HG02973 (cell line): ENCODE measurements around the gene MREG.

ENCODE experiments used
- ATAC-seq: cut with Tn5 transposase; IDR thresholded peaks from one replicate; pipeline ENCODE4 v1.9.1; 2021; ENCODE audit warnings: moderate library complexity; ENCODE audit not compliant: unreplicated experiment

The MREG gene, protein sequence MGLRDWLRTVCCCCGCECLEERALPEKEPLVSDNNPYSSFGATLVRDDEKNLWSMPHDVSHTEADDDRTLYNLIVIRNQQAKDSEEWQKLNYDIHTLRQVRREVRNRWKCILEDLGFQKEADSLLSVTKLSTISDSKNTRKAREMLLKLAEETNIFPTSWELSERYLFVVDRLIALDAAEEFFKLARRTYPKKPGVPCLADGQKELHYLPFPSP

DNA sequence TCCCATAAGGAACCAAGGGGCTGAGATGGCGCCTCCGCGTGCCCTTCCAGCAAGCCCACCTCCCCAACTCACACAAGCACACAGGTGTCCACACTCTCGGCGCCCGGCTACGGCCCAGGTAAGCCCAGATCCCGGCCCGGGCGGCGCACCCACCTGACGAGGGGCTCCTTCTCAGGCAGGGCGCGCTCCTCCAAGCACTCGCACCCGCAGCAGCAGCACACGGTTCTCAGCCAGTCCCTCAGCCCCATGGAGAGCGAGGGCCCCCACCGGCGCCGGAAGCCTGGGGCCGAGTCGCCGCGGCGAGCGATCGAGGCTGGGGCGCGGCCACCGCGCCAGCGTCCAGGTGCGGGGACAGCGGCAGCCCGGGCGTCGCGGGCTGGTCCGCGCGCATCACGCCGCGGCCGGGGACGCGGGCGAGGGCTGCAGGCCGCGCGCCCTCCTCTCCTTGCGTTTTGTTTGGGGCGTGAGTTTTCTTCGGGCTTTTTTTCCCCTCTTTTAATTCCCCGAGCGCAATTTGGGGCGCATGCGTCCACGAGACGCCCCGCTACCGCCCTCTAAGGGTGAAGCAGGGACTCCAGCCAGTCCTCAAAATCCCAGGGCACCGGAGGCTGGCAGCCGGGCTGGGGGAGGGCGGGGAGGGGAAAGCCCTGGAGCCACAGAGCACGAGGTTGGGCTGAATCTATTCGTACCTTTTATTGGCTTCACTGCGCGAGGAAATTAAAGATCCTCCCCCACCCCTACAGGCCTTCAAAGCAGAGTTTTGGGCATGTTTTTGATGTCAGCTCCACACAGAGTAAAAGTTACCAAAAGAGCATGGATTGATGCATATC, at the start of gene MREG:
Gene MREG (minus strand): TSS at position 472 of the 830 bp plus-strand sequence. CDS start 224 bp downstream, at position 248.
- ATAC-seq: peak; percentile 44

DNA sequence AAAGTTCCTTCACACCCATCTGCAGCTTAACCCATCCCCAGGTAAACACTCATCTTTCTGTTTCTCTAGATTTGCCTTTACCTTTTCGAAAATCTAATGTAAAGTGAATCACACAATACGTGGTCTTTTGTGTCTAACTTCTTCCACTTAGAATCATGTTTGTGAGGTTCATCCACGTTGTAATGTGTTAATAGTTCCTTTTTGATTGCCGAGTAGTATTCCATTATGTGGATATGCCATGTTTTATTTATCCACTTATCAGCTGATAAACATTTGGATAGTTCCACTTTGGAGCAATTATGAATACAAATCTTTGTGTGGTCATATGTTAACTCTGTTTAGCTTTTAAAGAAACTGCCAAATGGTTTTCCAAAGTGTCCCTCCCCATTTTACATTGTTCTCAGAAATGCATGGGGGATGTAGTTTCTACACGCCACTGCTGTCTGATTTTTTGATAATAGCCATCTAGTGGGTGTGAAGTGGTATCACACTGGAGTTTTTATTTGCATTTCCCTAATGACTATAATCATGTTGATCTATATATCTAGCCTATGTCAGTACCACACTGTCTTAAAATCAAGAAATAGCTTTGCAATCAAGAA, 46.0 kb upstream of the MREG start:
- no peak for ATAC-seq

DNA sequence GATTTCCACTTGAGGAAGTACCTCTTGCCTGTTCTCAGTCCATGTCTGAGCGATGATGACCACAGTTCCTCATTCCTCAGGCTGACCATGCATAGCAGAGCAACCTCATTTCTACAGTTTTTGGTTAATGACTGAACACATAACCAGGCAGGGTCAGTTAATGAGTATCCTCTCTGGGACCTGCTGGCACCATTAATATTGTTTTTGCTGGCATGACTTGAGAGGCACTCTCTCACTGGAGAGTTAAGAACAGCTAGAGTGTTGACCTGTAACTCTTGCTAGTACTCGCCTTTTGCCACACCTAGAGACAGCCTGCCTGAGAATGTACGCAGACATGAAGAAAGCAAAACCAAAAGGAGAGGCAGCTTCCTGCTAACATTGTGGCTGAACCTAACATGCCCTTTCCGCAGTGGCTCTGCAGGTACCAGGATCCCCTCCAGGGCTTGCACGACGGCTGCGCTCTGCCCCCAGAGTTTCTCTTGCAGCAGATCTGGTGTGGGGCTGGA, 44.4 kb upstream of the MREG start:
- ATAC-seq: peak; percentile 83

DNA sequence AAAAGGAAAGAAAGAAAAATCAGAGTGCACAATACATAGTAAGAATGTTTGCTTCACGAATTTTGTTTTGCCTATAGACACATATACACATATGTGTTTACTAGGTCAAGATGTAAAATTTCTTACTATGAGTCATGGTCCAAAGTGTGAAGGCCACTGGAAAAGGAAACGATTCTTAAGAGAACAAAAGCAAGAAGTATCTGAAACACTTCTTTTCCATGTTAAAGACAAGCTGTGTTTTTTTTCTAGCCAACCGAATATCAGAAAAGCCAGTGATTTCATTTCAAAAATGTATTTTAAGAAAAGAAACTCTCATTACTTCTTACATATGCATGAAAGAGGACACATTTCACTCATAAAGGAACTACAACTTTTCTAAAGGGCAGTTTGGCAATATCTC, 43.4 kb upstream of the MREG start:
- peak; percentile 47 for ATAC-seq

DNA sequence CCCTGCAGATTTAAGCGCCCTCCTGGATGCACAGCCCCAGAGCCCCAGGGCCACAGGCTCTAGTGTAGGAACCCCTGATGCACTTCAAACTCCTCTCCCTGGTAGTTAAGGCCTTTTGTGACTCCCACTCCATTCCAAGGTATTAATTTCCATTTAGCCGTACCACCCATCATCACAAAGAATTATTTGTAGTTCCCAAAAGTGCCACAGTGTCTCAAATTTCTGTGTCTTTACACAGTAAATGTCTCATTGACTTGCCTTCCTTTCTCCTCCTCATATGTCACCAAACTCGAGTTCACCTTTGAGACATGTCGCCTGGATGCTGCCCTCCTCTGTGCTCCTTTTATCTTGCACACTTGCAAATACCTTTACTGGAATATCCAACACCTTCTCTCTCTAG, 42.3 kb upstream of the MREG start:
- ATAC-seq: no peak

DNA sequence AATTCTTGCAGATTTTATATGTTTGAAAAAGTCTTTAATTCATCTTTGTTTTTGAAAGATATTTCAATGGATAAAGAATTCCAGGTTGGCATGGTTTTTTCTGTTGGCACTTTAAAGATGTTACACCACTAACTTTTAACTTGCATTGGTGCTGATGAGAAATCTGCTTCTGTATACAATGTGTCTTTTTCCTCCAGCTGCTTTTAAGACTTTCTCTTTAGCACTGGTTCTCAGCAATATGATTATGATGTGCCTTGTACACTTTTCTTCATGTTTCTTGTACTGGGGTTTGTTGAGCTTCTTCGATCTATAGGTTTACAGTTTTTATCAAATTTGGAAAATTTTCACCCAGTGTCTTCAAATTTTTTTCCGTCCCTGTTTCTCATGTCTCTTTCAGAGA, 39.1 kb upstream of the MREG start:
- ATAC-seq: no peak

DNA sequence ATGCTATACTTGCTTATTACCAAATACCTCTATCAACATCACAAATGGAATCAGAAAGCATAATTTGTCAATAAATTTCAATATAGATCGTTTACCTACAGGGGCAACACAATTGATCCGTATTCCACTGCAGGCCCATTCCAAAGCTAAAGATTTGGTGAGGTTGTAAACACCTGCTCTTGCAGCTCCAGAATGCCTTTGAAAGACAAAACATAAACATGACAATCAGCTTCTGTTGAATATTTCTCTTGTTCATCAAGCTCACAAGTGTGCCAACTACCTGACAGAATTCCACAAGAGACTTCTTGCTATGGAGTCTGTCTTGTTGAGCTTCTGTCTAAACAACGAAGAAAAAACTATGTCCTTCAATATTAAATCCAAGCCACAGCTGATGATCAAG, 38.0 kb upstream of the MREG start:
- ATAC-seq: no peak

DNA sequence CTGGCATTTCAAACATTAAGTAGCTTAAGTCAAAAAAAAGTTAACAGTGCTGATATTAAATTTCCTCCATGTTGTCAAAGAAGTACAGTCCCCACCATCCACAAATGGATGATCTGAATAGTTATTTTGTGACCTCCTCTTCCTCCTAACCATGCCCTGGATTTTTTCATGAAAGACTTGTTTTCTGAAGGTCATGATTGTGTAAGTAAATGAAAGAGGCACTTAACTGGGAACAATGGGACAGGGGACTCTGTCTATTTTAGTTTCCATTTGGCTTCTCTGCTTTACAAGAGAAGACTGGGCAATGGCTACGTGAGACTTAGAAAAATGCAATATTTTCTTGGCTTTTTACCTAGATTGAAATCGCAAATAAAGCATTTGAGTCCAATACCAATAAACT, 36.1 kb upstream of the MREG start:
- ATAC-seq: no peak

DNA sequence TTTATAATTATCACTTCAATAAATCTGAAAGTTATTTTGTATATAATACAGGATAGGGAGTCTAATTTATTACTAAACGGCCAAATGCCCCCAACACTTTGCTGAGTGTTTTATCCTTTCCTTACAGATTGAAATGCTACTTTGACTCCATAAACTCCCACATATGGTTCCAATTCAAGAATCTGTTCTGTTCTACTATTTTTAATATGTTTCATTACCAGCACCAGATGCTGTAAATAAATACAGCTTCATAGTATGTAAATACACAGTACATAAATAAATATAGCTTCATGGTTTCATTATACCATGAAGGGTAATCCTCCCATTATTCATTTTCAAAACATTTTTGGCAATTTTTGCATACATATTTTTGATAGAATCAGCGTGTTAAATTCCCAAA, 34.0 kb upstream of the MREG start:
- ATAC-seq: no peak

DNA sequence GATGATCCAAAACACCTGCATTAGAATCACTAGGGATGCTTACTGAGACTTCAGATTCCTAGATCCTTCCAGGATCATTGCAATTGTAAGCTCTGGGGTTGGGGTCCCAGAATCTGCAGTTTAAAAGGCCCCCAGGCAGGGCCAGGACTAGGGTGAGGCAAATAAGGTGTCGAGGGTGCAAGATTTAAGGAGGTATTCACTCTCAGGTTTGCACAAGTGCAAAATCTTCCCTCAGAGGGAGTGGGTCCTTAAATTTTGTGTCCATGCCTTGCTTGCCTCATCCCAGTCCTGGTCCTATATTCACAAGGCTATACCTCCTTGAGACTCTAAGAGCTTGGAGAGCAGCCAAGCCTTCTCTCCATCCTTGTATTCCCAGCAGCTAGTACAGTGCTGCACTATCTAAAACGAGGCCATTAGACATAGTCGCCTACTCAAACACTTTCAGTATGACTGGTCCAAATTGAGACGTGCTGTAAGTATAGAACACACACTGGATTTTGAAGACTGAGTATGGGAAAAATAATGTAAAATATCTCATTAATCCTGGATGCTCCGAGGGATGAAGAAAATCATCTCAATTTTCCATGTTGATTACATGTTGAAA, 31.6 kb upstream of the MREG start:
- ATAC-seq: peak; percentile 98

DNA sequence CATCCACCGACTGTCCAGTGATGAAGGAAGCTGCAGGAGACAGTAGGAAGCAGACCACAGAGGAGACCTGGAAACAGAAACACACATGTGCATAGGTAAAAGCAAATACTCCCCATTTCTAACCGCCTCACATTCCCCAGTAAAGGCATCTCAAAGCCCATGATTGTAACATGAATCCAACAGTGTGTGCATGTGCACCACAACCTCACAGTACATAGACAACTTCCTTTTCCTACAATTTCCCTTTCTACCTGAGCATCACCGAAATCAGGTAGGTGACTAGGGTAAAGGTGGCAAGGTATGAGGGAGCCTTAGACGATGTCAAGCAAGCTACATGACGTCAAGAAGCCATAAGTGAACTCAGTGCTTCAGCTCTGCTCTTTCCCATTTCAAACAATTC, 30.6 kb upstream of the MREG start:
- ATAC-seq: no peak

DNA sequence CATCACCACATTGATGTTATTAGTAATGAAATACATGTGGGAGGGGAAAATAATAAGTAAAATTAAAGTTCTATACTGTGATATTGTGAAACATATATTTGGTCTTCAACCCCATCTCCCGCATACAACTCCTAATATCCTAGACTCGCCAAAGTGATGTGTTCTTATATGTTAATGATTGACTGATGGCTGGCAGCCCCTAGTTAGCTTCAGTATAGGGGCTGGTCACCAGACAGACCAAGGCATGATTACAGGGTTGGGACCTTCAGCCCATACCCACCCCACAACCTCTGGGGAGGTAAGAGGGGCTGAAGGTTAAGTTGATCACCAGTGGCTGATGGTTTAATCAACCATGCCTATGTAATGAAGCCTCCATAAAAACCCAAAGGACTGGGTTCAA, 28.1 kb upstream of the MREG start:
- no peak for ATAC-seq

DNA sequence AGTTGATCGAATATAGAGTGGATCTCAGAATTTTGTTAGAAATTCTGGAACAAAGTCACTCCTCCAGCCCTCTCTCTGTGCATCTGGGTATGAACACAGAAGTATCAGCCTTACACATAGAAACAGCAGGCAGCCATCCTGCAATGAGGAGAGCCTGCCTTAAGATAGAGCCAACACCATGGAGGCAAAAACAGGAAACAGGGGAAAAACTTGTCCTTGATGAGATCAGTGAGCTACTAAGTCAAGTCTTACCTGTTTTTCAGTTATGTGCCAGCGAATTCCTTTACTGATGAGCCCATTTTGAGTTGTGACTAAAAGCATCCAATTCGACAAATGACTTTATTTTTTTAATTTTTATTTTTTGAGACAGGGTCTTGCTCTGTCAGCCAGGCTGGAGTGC, 26.6 kb upstream of the MREG start:
- ATAC-seq: no peak

DNA sequence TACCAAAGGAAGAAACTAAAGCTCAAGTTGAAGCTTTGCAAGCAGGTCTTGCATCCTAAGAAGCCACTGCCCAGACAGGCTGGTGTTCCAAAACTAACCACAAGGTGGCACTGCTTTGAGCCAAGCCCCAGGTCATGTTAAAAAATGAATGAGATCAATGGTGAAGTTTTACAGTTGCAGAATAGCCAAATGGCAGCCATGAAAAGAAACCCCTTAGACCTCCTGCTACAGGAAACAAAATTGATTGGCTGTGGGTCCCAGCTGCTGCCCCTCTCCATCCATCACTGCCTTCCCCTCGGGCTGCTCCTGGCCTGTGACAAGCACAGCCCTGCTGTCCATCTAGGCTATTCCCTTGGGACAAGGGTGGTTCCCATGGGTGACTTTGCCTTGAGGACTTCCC, 20.7 kb upstream of the MREG start:
- peak; percentile 32 for ATAC-seq

DNA sequence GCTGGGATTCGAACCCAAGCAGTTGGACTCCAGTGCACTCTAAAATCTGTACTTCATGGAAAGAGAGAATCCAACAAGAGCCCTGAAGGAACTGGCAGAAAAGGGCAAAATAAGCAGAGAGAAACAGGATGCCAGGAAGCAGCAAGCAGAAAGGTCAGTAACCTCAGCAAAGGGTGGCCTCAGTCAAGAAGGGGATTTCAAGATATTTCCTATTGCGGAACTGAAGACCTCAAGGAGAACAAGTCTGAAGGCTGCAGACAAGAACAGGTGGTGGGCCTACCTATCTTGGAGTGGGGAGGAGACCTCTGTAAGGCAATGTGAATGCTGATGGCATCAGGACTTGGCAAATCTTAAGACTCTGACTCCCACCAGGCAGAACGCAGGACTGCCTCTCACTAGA, 20.1 kb upstream of the MREG start:
- peak; percentile 34 for ATAC-seq

DNA sequence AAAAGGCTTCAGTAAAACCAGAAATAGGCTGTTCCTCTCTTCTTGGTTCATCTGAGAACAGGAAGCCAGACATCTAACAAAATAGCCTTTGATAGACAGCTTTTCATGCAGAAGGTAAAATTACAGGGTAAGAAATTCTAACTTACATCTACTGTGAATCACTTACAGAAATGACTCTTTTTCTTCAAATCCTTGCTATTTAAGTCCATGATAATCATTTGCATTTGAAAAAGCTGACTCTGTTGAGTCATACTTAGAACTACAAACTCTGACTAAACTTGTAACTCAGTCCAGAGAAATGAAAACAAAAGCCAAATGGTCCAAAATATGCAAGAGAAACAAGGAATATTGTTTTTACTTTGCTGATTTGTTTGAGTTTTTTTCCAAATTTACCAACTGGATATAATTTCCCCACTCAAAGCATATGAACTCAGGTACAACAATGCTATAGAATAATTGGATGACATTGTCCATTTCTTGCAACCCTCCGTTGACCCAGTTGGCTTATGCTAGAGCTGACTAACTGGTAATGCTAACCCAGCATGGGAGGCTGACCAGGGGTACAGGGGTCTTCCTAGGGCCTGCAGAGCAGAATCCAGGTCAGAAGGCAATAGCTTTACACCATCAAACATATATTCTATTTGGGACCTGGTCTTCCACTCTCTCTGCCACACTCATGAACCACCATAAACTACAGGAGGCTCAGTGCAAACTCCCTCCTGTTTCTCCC, 18.8 kb upstream of the MREG start:
- peak; percentile 77 for ATAC-seq

DNA sequence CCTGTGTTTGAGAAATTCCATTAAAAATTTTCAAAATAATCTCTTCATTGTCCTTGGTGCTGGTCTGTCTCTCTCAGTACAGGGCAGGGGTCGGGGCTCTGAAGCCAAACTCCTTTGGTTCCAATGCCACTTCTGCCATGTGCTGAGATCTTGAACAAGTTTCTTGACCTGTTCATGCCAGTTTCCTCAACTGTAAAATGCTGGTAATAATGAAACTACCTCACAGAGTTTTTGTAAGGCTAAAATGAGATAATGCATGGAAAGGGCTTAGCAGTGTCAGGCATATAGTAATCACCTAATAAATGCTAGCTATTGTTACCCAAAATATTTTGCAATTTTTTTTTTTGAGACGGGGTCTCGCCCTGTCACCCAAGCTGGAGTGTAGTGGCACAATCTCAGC, 16.9 kb upstream of the MREG start:
- ATAC-seq: no peak

DNA sequence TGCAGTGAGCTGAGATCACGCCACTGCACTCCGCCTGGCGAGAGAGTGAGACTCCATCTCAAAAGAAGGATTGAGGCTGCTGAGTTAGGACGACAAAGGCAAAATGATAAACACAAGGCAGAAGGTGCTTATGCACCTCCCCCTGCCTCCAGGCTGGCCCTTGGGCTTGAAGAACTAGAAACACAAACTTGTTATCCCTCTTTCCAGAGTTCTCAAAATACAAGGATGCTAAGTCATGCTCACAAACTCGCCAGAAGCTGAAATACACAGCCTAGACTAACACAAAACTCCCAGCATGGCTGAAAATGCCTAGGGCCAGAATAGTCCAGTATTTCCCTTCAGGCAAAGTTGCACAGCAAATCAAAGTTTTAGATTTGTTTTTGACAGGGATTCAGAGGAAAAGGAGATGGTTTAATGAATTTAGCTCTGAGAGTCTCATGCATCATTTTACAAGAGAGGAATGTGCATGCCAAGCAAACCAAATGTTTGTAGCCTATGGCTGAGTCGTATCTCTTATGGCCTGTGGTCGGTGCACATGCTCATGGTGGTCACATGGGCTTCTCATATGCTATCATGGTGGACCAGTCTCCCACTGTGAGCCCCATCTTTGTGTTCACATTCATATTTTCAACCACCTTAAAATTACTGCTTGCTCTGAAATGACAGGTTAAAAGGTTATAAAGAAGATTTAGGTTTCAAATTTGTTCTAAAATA, 16.2 kb upstream of the MREG start:
- ATAC-seq: no peak

DNA sequence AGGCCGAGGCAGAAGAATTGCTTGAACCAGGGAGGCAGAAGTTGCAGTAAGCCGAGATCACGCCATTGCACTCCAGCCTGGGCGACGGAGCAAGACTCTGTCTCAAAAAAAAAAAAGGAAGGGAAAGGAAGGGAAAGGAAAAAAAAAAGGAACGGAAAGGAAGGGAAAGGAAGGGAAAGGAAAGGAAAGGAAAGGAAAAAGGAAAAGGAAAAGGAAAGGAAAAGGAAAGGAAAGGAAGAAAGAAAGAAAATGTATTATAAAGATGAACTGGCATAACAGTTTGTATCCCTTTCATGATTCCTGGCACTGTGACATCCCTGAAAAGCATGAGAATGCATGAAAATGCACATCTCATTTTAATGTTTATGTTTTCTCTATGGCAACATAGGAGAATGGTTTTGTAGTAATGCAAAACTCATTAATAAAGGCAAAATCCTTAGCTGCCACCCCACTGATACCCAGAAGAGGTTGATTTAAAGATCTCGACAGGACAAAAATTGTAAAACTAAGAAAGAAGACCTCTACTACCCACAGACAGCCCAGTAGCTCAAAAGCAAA, 11.5 kb upstream of the MREG start:
- no peak for ATAC-seq

DNA sequence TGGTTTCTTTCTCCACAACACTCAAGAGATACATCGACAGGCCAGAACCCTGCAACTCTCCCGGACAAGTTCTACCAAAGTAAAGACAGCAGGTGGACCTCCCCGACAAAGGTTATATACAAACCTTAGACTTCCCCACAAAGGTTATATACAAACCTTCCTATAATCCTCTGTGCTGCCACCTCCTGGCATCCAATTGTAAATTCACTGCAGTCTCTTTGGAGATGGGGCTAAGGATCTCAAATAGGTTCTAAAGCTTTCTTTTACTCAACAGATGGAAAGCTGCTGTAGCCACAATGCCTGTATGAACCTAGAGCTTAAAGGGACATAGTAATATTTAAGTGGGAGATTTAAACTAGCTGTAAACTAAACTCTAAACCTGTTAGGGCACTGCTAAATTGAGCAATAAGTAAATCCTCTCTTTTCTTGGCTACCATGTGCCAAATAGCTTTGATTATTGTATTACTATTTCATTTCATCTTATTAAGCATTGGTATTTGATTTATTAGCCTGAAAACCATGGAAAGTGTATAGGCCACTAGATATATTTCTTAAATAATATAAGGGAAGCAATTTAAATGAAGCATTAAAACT, 9.8 kb upstream of the MREG start:
- peak; percentile 80 for ATAC-seq
